GM18507 (cell line): ENCODE measurements around the gene SPATS1.

Experiments used
- DNase-seq: peaks from one replicate; pipeline ENCODE4 v3.0.0; 2011; ENCODE audit warnings: low read depth; ENCODE audit not compliant: insufficient read length; ENCODE audit errors: extremely low spot score
- FAIRE-seq: peaks from 2 replicates; lab custom pipeline; 2011; peaks lifted over from hg19 to GRCh38; lab: Jason Lieb, UNC

The SPATS1 gene

GRCh38 chr6:44377971-44378370 is 35.5 kb downstream of the SPATS1 start:
- FAIRE-seq: no peak
- DNase-seq: no peak

DNA sequence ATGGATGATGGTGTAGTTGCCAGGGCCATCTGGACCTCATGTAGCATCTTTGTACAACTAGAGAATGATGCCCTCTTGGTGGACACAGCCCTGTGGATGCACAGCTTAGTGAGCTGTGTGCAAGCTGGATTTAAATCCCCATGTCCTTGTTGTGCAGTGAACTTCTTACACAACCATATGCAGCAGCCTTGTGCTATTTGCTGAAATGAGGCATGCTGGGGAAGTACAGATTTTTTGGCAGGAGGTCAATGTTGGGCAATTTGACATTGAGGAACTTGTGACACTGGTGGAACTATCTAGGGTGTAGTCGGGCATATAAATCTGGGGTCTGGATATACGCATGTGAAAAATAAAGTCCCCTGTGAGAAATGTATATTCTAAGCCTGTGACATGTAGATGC is 39.3 kb downstream of the SPATS1 start:
- DNase-seq (no peak), FAIRE-seq (no peak)

- FAIRE-seq: no peak
- DNase-seq: no peak
Measured at GRCh38 chr6:44386364-44386928, 44.0 kb downstream of the SPATS1 start.

- DNase-seq (no peak), FAIRE-seq (no peak)
Measured at GRCh38 chr6:44386929-44387345, 44.5 kb downstream of the SPATS1 start.

GRCh38 chr6:44387346-44388134 is 45.1 kb downstream of the SPATS1 start, which contains the start of gene CDC5L:
Gene CDC5L (plus strand): TSS chr6:44387706. CDS start chr6:44387824, 118 bp downstream.
- FAIRE-seq (peak; percentile 98), DNase-seq (peak; percentile 96)

GRCh38 chr6:44388135-44388487 is 45.7 kb downstream of the SPATS1 start:
- DNase-seq (no peak), FAIRE-seq (no peak)

- DNase-seq (no peak), FAIRE-seq (no peak)
Measured at GRCh38 chr6:44388887-44389286, 46.4 kb downstream of the SPATS1 start.

DNA sequence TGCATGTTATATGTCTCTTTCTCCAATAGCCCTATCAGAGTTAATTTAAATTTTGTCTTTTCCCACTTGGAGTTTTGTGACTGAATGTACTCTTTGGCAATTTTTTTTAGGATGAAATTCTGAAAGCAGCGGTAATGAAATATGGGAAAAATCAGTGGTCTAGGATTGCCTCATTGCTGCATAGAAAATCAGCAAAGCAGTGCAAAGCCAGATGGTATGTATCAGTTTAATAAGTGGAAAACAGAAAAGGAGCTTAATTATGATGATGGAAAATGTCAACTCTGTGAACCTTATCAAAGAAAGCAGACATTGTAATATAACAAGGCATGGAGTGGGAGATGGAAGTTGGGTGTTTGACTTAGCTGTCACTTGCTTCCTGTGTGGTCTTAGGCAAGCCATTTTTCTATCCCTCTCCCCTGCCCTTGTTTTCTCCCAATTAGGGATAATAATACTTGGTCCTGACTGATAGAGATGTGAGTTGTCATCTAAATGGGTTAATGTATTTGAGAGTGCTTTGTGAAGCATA is 47.8 kb downstream of the SPATS1 start:
- FAIRE-seq (no peak), DNase-seq (no peak)
